GM19099 (cell line): ENCODE data around the gene DNASE1L1.

Source experiments
- POLR2A ChIP-seq: IDR thresholded peaks from 3 replicates; pipeline ENCODE4 v1.6.1; 2011; ENCODE audit warnings: low read depth; ENCODE audit not compliant: insufficient read length; ENCODE audit errors: extremely low read depth

DNASE1L1 gene

GRCh38 chrX:154409222-154409871, at the start of gene DNASE1L1:
Gene DNASE1L1, minus strand, starts transcription at chrX:154409254. Its CDS starts 3,686 bp downstream, at chrX:154405568.
- TF ChIP-seq POLR2A, result no peak

- peak; percentile 78 for TF ChIP-seq POLR2A
These were observed 49.3 kb upstream of the DNASE1L1 start, which contains the start of gene PLXNA3 for GRCh38 chrX:154458116-154458953. Gene PLXNA3, plus strand, starts transcription at chrX:154458281. Its CDS starts 1,903 bp downstream, at chrX:154460184.

DNA sequence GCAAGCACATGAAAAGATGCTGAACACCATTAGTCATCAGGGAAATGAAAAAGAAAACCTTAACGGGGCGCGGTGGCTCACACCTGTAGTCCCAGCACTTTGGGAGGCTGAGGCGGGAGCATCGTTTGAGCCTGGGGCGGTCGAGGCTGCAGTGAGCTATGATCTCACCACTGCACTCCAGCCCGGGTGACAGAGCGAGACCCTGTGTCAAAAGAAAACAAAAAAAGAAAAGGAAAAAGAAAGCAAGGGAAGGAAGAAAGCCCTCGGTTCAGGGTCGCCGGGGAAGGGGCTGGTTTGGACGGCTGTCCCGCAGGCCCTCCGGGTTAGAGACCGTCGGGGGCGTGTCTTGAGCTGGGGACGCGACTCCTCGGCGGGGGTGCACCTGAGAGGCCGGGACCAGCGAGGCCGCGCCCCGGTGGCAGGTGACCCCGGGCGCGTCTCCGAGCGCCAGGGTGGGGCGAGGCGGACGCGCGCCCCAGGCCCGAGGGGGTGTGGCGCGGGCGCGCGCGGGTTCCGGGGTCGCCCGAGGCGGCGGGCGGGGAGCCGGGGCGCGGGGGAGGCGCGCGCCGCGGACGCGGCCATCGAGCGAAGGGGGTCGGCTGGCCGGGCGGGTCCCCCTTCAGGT, 48.5 kb upstream of the DNASE1L1 start:
- no peak for TF ChIP-seq POLR2A

- TF ChIP-seq POLR2A, result no peak
These were observed 43.8 kb upstream of the DNASE1L1 start for GRCh38 chrX:154452823-154453222.

- no peak for TF ChIP-seq POLR2A
These were observed 41.3 kb upstream of the DNASE1L1 start for GRCh38 chrX:154450312-154450711.

DNA sequence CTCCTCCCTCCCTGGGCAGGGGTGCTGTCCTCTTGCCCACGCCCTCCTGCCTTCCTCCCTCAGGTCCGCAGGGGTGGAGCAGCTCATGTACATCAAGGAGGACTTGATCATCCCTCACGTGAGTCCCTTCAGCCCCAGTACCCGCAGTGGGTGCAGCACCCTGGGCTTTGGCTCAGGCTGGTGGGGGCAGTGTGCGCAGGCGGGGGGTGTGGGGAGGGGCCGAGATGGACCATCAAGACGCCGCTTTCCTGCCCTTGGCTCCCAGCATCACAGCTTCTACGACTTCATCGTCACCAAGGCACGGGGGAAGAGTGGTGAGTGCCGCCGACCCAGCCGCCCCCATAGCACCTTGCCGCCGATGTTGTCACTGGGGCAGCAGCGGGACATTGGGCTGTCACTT, 40.6 kb upstream of the DNASE1L1 start:
- TF ChIP-seq POLR2A, result no peak

GRCh38 chrX:154448484-154448883, 39.4 kb upstream of the DNASE1L1 start:
- no peak for TF ChIP-seq POLR2A

DNA sequence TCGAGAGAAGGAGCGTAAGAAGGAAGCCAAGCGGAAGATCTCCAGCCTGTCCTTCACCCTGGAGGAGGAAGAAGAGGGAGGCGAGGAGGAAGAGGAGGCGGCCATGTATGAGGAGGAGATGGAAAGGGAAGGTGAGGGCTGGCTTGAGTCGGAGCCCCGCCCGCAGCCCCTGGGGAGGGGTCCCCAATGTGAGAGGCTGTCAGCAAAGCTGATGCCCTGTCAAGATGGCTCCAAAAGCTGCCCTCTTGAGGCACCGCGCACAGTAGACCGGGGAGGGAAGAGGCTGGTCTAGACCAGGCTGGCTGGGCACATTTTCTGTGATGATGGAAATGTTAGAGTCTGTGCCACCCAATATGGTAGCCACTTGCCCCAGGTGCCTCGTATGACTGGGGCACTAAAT, 37.4 kb upstream of the DNASE1L1 start:
- TF ChIP-seq POLR2A, result no peak

DNA sequence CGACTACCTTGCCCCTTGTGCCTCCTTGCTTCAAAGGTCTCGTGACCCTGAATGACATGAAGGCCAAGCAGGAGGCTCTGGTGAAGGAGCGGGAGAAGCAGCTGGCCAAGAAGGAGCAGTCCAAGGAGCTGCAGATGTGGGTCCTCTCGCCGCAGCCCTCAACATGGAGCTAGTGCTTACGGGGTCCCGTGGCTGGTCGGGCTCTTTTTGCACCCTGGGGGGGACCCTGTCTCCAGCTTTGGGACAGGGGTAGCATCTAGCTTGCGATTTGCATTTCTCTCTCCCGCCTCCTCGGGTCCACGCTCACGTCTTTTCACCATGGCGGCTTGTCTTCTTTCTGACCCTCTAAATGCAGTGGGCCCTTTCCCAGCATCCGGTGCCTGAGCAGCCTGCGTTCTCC, 36.7 kb upstream of the DNASE1L1 start:
- no peak for TF ChIP-seq POLR2A

- no peak for TF ChIP-seq POLR2A
These were observed 35.7 kb upstream of the DNASE1L1 start for GRCh38 chrX:154444755-154445246.

DNA sequence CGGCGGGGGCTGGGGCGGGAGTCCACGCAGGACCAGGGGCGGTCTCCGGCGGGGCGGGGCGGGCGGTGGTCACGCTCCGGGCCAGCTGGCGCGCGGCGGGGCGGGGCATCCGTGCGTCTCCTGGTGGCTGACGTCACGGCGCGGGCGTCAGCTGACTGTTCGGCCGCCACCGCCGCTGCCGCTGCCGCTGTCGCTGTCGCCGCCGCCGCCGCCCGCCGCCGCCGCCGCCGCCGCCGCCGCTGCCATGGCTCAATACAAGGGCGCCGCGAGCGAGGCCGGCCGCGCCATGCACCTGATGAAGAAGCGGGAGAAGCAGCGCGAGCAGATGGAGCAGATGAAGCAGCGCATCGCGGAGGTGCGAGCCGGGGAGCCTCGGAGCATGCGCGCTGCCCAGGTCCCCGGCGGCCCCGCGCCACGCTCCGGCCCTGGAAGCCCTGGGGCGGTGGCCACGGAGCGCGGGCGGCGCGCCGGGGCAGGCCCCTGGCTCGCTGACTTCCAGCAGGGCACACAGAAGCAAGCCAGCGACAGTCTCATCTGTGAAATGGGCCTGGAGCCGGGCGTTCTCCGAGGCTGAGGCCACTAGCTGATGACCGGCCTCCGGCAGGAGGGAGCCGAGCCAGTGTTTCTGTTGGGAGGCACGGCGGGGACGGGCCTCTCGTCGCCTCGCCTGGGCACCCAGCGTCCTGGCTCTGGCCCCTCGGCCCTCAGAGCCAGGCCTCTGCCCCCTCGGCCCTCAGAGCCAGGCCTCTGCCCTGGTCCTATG, 35.1 kb upstream of the DNASE1L1 start, which contains the start of gene FAM50A:
TSS of gene FAM50A (plus strand) at position 150 of the 763 bp plus-strand sequence. CDS start at position 245, 95 bp downstream.
- peak; percentile 4 for TF ChIP-seq POLR2A

- no peak for TF ChIP-seq POLR2A
These were observed 34.4 kb upstream of the DNASE1L1 start for GRCh38 chrX:154443479-154443910.

GRCh38 chrX:154441984-154442707, 33.1 kb upstream of the DNASE1L1 start:
- no peak for TF ChIP-seq POLR2A

DNA sequence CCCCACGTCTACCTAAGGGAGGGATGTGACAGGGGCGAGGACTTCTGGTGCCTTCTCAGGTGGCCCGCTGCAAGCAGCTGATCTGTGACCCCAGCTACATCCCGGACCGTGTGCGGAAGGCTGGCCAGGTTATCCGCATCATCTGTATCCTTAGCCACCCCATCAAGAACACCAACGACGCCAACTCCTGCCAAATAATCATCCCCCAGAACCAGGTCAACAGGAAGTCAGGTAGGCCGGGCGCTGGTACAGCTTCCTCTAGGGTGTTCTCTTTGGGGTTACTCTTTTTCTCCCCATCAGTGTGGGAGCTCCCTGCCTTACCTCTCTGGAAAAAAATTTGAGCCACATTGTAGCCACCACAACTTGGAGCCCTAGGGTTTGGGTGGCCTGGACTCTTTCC, 32.5 kb upstream of the DNASE1L1 start:
- TF ChIP-seq POLR2A, result no peak

GRCh38 chrX:154440623-154441357, 31.7 kb upstream of the DNASE1L1 start:
- no peak for TF ChIP-seq POLR2A
